ENCODE results near the gene IGFBP5.

DNA sequence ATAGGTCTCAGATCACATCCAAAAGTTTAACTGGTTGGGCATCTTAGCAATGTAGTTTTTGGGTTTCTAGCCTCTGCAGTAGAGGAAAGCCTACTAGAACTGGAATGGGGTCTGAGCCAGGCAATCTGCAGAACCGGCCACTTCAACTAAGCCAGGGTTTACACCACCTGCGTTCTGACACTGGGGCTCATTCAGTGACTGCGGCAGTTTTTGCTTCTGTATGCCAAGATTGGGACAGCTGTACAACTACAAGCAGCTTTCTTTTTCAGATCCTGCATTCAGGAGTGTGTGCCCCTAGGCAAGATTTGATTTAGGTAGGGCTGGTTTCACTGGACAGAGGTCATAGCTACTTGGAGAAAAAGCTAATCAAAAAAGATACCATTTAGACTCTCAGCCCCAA, 43.7 kb upstream of the IGFBP5 start:
- TF ChIP-seq EP300 (IDR thresholded peaks at IDR 0.05; ENCODE audit: borderline replicate concordance in 1 of 2, low read depth in 2 of 2, low read length in 2 of 2), result no peak
- no peak for TF ChIP-seq RFX5 (IDR thresholded peaks at IDR 0.05; ENCODE audit: borderline replicate concordance, low read depth, low read length)
- TF ChIP-seq, protein P1, sequence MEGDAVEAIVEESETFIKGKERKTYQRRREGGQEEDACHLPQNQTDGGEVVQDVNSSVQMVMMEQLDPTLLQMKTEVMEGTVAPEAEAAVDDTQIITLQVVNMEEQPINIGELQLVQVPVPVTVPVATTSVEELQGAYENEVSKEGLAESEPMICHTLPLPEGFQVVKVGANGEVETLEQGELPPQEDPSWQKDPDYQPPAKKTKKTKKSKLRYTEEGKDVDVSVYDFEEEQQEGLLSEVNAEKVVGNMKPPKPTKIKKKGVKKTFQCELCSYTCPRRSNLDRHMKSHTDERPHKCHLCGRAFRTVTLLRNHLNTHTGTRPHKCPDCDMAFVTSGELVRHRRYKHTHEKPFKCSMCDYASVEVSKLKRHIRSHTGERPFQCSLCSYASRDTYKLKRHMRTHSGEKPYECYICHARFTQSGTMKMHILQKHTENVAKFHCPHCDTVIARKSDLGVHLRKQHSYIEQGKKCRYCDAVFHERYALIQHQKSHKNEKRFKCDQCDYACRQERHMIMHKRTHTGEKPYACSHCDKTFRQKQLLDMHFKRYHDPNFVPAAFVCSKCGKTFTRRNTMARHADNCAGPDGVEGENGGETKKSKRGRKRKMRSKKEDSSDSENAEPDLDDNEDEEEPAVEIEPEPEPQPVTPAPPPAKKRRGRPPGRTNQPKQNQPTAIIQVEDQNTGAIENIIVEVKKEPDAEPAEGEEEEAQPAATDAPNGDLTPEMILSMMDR (IDR thresholded peaks at IDR 0.05; ENCODE audit: control extremely low read depth in 1 of 3, insufficient read depth in 1 of 3, low read depth in 1 of 3, low read length in 3 of 3), result no peak
- no peak for TF ChIP-seq POU5F1 (IDR thresholded peaks at IDR 0.05; ENCODE audit: low read depth, low read length)
- TF ChIP-seq POLR2AphosphoS5 (IDR thresholded peaks at IDR 0.05; ENCODE audit: low read depth, low read length), result no peak
- TF ChIP-seq KDM5A (IDR thresholded peaks at IDR 0.05; ENCODE audit: low read length), result no peak
- no peak for TF ChIP-seq SIX5 (IDR thresholded peaks at IDR 0.05; ENCODE audit: low read depth, low read length)
- TF ChIP-seq, protein P2, sequence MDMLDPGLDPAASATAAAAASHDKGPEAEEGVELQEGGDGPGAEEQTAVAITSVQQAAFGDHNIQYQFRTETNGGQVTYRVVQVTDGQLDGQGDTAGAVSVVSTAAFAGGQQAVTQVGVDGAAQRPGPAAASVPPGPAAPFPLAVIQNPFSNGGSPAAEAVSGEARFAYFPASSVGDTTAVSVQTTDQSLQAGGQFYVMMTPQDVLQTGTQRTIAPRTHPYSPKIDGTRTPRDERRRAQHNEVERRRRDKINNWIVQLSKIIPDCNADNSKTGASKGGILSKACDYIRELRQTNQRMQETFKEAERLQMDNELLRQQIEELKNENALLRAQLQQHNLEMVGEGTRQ (IDR thresholded peaks at IDR 0.05; ENCODE audit: low read length), result no peak
- TF ChIP-seq, protein P3, sequence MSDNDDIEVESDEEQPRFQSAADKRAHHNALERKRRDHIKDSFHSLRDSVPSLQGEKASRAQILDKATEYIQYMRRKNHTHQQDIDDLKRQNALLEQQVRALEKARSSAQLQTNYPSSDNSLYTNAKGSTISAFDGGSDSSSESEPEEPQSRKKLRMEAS (IDR thresholded peaks at IDR 0.05), result no peak
- no peak for TF ChIP-seq SIRT6 (IDR thresholded peaks at IDR 0.05; ENCODE audit: low read length)
- no peak for TF ChIP-seq NRF1 (IDR thresholded peaks at IDR 0.05; ENCODE audit: low read depth, low read length)
- TF ChIP-seq, protein P4, sequence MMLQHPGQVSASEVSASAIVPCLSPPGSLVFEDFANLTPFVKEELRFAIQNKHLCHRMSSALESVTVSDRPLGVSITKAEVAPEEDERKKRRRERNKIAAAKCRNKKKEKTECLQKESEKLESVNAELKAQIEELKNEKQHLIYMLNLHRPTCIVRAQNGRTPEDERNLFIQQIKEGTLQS (IDR thresholded peaks at IDR 0.05; ENCODE audit: insufficient read depth, low read depth, low read length), result no peak
- no peak for TF ChIP-seq JUND (IDR thresholded peaks at IDR 0.05; ENCODE audit: low read length)
- TF ChIP-seq TAF1 (IDR thresholded peaks at IDR 0.05; ENCODE audit: low read depth, low read length), result no peak

Data from H1 (cell line).